ENCODE data around the gene CDH4.
"Not testable (repeated sequence)": the region's sequence is repeated elsewhere in the genome, so short reads cannot be mapped to it uniquely, and the experiment has no call there.

Gene CDH4

GRCh38 chr20:61935926-61936700 lies 684.1 kb downstream of the CDH4 start:
- Mint-ChIP-seq H3K4me3 (no peak overlapping the region), H3K36me3 (ENCODE audit: low read depth) (no peaks in the 10 kb centered on the region), H3K9me3 (no peaks in the 10 kb centered on the region), H3K27me3 (ENCODE audit: low read depth) (no peaks in the 10 kb centered on the region), H3K27ac (no peak overlapping the region), H3K4me1 (ENCODE audit: low read depth) (no peaks in the 10 kb centered on the region)

GRCh38 chr20:61936701-61937131 lies 684.7 kb downstream of the CDH4 start:
- Mint-ChIP-seq H3K36me3 (ENCODE audit: low read depth) (no peaks in the 10 kb centered on the region), H3K4me1 (ENCODE audit: low read depth) (no peaks in the 10 kb centered on the region), H3K4me3 (no peak overlapping the region), H3K27me3 (ENCODE audit: low read depth) (no peaks in the 10 kb centered on the region), H3K9me3 (no peaks in the 10 kb centered on the region), H3K27ac (no peak overlapping the region)

- H3K27ac Mint-ChIP-seq, result no peak overlapping the region
- H3K36me3 Mint-ChIP-seq (ENCODE audit: low read depth), result no peaks in the 10 kb centered on the region
- no peaks in the 10 kb centered on the region for H3K4me1 Mint-ChIP-seq (ENCODE audit: low read depth)
- no peaks in the 10 kb centered on the region for H3K27me3 Mint-ChIP-seq (ENCODE audit: low read depth)
- H3K4me3 Mint-ChIP-seq, result no peak overlapping the region
- H3K9me3 Mint-ChIP-seq, result no peaks in the 10 kb centered on the region
These were observed 685.3 kb downstream of the CDH4 start for GRCh38 chr20:61937146-61937962.

- Mint-ChIP-seq H3K27me3 (ENCODE audit: low read depth) (no peaks in the 10 kb centered on the region), H3K9me3 (no peaks in the 10 kb centered on the region), H3K4me3 (no peak overlapping the region), H3K4me1 (ENCODE audit: low read depth) (no peaks in the 10 kb centered on the region), H3K27ac (no peak overlapping the region), H3K36me3 (ENCODE audit: low read depth) (no peaks in the 10 kb centered on the region)
These were observed 686.1 kb downstream of the CDH4 start for GRCh38 chr20:61937963-61938838.

GRCh38 chr20:61938839-61939690 lies 687.0 kb downstream of the CDH4 start:
- H3K36me3 Mint-ChIP-seq (ENCODE audit: low read depth), result no peaks in the 10 kb centered on the region
- no peak overlapping the region for H3K4me3 Mint-ChIP-seq
- no peaks in the 10 kb centered on the region for H3K9me3 Mint-ChIP-seq
- H3K27ac Mint-ChIP-seq, result no peak overlapping the region
- H3K27me3 Mint-ChIP-seq (ENCODE audit: low read depth), result no peaks in the 10 kb centered on the region
- H3K4me1 Mint-ChIP-seq (ENCODE audit: low read depth), result no peaks in the 10 kb centered on the region

- no peaks in the 10 kb centered on the region for H3K4me1 Mint-ChIP-seq (ENCODE audit: low read depth)
- no peaks in the 10 kb centered on the region for H3K27me3 Mint-ChIP-seq (ENCODE audit: low read depth)
- H3K9me3 Mint-ChIP-seq, result no peaks in the 10 kb centered on the region
- H3K36me3 Mint-ChIP-seq (ENCODE audit: low read depth), result no peaks in the 10 kb centered on the region
- H3K27ac Mint-ChIP-seq, result no peak overlapping the region
- no peak overlapping the region for H3K4me3 Mint-ChIP-seq
These were observed 687.8 kb downstream of the CDH4 start for GRCh38 chr20:61939691-61940360.

- Mint-ChIP-seq H3K27me3 (ENCODE audit: low read depth) (no peaks in the 10 kb centered on the region), H3K4me1 (ENCODE audit: low read depth) (no peaks in the 10 kb centered on the region)
These were observed 688.4 kb downstream of the CDH4 start for GRCh38 chr20:61940491-61940890.

GRCh38 chr20:61940976-61941720 lies 689.1 kb downstream of the CDH4 start:
- no peaks in the 10 kb centered on the region for H3K9me3 Mint-ChIP-seq
- no peak overlapping the region for H3K27ac Mint-ChIP-seq
- H3K36me3 Mint-ChIP-seq (ENCODE audit: low read depth), result no peaks in the 10 kb centered on the region
- H3K4me3 Mint-ChIP-seq, result no peak overlapping the region
- no peaks in the 10 kb centered on the region for H3K27me3 Mint-ChIP-seq (ENCODE audit: low read depth)
- H3K4me1 Mint-ChIP-seq (ENCODE audit: low read depth), result no peaks in the 10 kb centered on the region

More at GRCh38 chr20:61940491-61940890, 688.4 kb downstream of the CDH4 start:
- Mint-ChIP-seq H3K4me3 (no peak overlapping the region), H3K36me3 (ENCODE audit: low read depth) (no peaks in the 10 kb centered on the region), H3K9me3 (no peaks in the 10 kb centered on the region), H3K27ac (no peak overlapping the region)

- H3K9me3 Mint-ChIP-seq, result no peaks in the 10 kb centered on the region
- H3K27ac Mint-ChIP-seq, result no peak overlapping the region
- no peaks in the 10 kb centered on the region for H3K4me1 Mint-ChIP-seq (ENCODE audit: low read depth)
- no peaks in the 10 kb centered on the region for H3K36me3 Mint-ChIP-seq (ENCODE audit: low read depth)
- H3K4me3 Mint-ChIP-seq, result no peak overlapping the region
- no peaks in the 10 kb centered on the region for H3K27me3 Mint-ChIP-seq (ENCODE audit: low read depth)
These were observed 689.8 kb downstream of the CDH4 start for GRCh38 chr20:61941721-61942405.

- Mint-ChIP-seq H3K4me1 (ENCODE audit: low read depth) (no peaks in the 10 kb centered on the region), H3K27ac (no peak overlapping the region), H3K36me3 (ENCODE audit: low read depth) (no peaks in the 10 kb centered on the region), H3K27me3 (ENCODE audit: low read depth) (no peaks in the 10 kb centered on the region), H3K9me3 (no peaks in the 10 kb centered on the region), H3K4me3 (no peak overlapping the region)
These were observed 690.5 kb downstream of the CDH4 start for GRCh38 chr20:61942526-61942925.

- H3K9me3 Mint-ChIP-seq, result not testable (repeated sequence)
These were observed 692.9 kb downstream of the CDH4 start for GRCh38 chr20:61944967-61945366.

GRCh38 chr20:61945495-61945894 lies 693.4 kb downstream of the CDH4 start:
- not testable (repeated sequence) for H3K27ac Mint-ChIP-seq; H3K27me3 Mint-ChIP-seq (ENCODE audit: low read depth); H3K4me1 Mint-ChIP-seq (ENCODE audit: low read depth); H3K36me3 Mint-ChIP-seq (ENCODE audit: low read depth); H3K9me3 Mint-ChIP-seq; H3K4me3 Mint-ChIP-seq

More at GRCh38 chr20:61944967-61945366, 692.9 kb downstream of the CDH4 start:
- not testable (repeated sequence) for H3K27ac Mint-ChIP-seq; H3K36me3 Mint-ChIP-seq (ENCODE audit: low read depth); H3K4me3 Mint-ChIP-seq; H3K27me3 Mint-ChIP-seq (ENCODE audit: low read depth); H3K4me1 Mint-ChIP-seq (ENCODE audit: low read depth)
